Gastrocnemius medialis (tissue), 4 donors: ENCODE measurements around the gene NRM.

ENCODE experiments used
- CTCF ChIP-seq, 5 experiments: fragments of 450-650 bp in 3 of 5; fragments of 200-600 bp in 2 of 5; sonication (generic) in 2 of 5; IDR thresholded peaks in 4 of 5; conservative IDR thresholded peaks in 1 of 5; 1 replicate in 4 of 5; 2 replicates in 1 of 5; pipeline ENCODE4 v1.5.1; 2016 to 2019; ENCODE audit warnings: antibody characterized with exemption in 5 of 5, mild to moderate bottlenecking in 3 of 5, moderate library complexity in 3 of 5
- POLR2A ChIP-seq, 2 donors: fragments of 450-650 bp; IDR thresholded peaks; one replicate each; pipeline ENCODE4 v1.6.1; 2017; ENCODE audit warnings: antibody characterized with exemption in 2 of 2, mild to moderate bottlenecking in 2 of 2, moderate library complexity in 2 of 2

- TF ChIP-seq CTCF (IDR thresholded peaks at IDR 0.05 in 4 of 5, conservative IDR thresholded peaks at IDR 0.05 in 1 of 5) (no peak), POLR2A (IDR thresholded peaks at IDR 0.05) (no peak)
These were observed 6.2 kb downstream of the NRM start for GRCh38 chr6:30684386-30685156.
